Vagina (tissue), 2 donors: ENCODE measurements around the gene WDHD1. TPM values are rescaled to one million over a fixed set of nuclear protein-coding genes. Genes with fewer than 3 reads are reported as not detected.
A peak's percentile ranks its signal among the peaks of the same experiment; 100 is the strongest.

Experiments
- DNase-seq, 2 donors: peaks; one replicate each; pipeline ENCODE4 v3.0.0-alpha.2; 2017; ENCODE audit errors: extremely low spot score in 2 of 2
- H3K27ac ChIP-seq: fragments of 200-600 bp; sonication (generic); one replicate; pipeline ENCODE4 v1.5.1; 2019
- H3K27me3 ChIP-seq: fragments of 200-600 bp; sonication (generic); one replicate; pipeline ENCODE4 v1.5.1; 2019
- H3K36me3 ChIP-seq, 2 donors: fragments of 200-600 bp; sonication (generic); one replicate each; pipeline ENCODE4 v1.5.1; 2017 to 2019
- H3K4me1 ChIP-seq: fragments of 200-600 bp; sonication (generic); one replicate; pipeline ENCODE4 v1.5.1; 2019
- H3K4me3 ChIP-seq, 2 donors: fragments of 200-600 bp; sonication (generic); 1 replicate in 1 of 2; 2 replicates in 1 of 2; pipeline ENCODE4 v1.5.1; 2016 to 2019
- H3K9me3 ChIP-seq: fragments of 200-600 bp; sonication (generic); one replicate; pipeline ENCODE4 v1.5.1; 2019
- POLR2A ChIP-seq, 2 donors: fragments of 450-650 bp; IDR thresholded peaks; one replicate each; pipeline ENCODE4 v1.6.1; 2017; ENCODE audit warnings: antibody characterized with exemption in 2 of 2, mild to moderate bottlenecking in 2 of 2, moderate library complexity in 2 of 2
- POLR2AphosphoS5 ChIP-seq, 2 donors: sonication (generic); formaldehyde crosslinking; IDR thresholded peaks; one replicate each; pipeline ENCODE4 v1.9.0; 2017; ENCODE audit warnings: antibody characterized with exemption in 2 of 2, mild to moderate bottlenecking in 2 of 2, low read depth in 1 of 2; ENCODE audit not compliant: insufficient read depth in 1 of 2
- intact Hi-C: fragments of 100-400 bp; cut with DNase I; formaldehyde crosslinking; loops from one replicate; pipeline ENCODE4 v1.15.1; 2023
- total RNA-seq: library from RNA; depleted of rRNA; stranded (reverse); fragments of >200 nt; gene quantifications from one replicate; pipeline ENCODE4 v1.2.3, GENCODE V29; 2016
- TF ChIP-seq, protein P1 (sequence below), 3 experiments: fragments of 450-650 bp in 2 of 3; fragments of 200-600 bp in 1 of 3; sonication (generic) in 1 of 3; IDR thresholded peaks; one replicate each; pipeline ENCODE4 v1.5.1; 2017 to 2019; ENCODE audit warnings: antibody characterized with exemption in 3 of 3, mild to moderate bottlenecking in 2 of 3, moderate library complexity in 2 of 3

Gene WDHD1
- total RNA-seq, 1 donor from 2014 or later: 3.2 TPM

DNA sequence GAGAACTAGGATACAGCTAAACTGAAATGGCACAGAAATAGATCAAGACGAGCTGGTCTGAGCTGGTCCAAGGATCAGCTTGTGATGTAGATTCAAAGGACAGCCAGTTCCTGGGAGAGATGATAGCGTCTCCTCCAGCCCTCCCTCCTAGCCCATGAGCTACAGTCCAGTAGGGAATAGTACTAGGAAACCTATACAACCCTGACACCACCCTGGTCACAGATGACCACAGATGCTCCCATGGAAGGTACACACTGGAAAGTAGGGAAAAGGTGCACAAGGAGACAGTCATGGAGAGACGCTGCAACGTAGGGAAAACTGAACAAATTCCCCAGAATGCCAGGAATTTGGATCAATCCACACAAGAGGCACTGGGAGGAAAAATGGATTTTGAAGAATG lies 131.2 kb downstream of the WDHD1 start:
- no peak for DNase-seq
- TF ChIP-seq POLR2A (IDR thresholded peaks at IDR 0.05) (no peak), POLR2AphosphoS5 (IDR thresholded peaks at IDR 0.05; ENCODE audit: insufficient read depth in 1 of 2, low read depth in 1 of 2) (no peak)
- TF ChIP-seq, protein P1, sequence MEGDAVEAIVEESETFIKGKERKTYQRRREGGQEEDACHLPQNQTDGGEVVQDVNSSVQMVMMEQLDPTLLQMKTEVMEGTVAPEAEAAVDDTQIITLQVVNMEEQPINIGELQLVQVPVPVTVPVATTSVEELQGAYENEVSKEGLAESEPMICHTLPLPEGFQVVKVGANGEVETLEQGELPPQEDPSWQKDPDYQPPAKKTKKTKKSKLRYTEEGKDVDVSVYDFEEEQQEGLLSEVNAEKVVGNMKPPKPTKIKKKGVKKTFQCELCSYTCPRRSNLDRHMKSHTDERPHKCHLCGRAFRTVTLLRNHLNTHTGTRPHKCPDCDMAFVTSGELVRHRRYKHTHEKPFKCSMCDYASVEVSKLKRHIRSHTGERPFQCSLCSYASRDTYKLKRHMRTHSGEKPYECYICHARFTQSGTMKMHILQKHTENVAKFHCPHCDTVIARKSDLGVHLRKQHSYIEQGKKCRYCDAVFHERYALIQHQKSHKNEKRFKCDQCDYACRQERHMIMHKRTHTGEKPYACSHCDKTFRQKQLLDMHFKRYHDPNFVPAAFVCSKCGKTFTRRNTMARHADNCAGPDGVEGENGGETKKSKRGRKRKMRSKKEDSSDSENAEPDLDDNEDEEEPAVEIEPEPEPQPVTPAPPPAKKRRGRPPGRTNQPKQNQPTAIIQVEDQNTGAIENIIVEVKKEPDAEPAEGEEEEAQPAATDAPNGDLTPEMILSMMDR (IDR thresholded peaks at IDR 0.05): no peak
- intact Hi-C loops: no loop called here

DNA sequence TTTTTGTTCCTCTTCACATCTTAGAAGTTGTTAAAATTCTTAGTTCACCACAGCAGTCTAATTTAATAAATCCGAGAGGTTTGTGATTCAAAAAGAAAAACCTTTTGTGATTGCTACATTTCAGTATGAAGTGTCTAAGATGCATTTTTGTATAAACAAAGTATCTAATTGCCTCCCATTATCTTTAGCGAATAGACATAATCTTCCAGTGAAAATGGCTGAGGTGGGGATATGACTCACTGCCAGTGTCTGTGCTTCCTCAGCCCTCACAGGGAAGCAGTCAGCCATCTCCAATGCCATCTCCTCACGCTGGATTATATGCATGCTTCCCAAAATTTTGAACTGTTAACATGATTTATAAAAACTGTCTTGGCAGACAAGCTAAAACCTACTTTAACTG lies 131.9 kb downstream of the WDHD1 start:
- intact Hi-C loops: no loop called here
- no peaks in the 10 kb centered on the region for H3K4me1 ChIP-seq
- H3K9me3 ChIP-seq: no peaks in the 10 kb centered on the region
- DNase-seq: no peak
- TF ChIP-seq POLR2AphosphoS5 (IDR thresholded peaks at IDR 0.05; ENCODE audit: insufficient read depth in 1 of 2, low read depth in 1 of 2) (no peak), POLR2A (IDR thresholded peaks at IDR 0.05) (no peak)
- TF ChIP-seq, protein P1 (IDR thresholded peaks at IDR 0.05): no peak
- H3K27me3 ChIP-seq: no peaks in the 10 kb centered on the region
- H3K36me3 ChIP-seq: no peaks in the 10 kb centered on the region
- H3K4me3 ChIP-seq: no peak overlapping the region
- H3K27ac ChIP-seq: no peak overlapping the region

More for the DNA sequence above, 131.2 kb downstream of the WDHD1 start:
- Histone ChIP-seq H3K36me3 (no peaks in the 10 kb centered on the region), H3K27me3 (no peaks in the 10 kb centered on the region), H3K27ac (no peak overlapping the region), H3K4me3 (no peak overlapping the region), H3K9me3 (no peaks in the 10 kb centered on the region), H3K4me1 (no peaks in the 10 kb centered on the region)

DNA sequence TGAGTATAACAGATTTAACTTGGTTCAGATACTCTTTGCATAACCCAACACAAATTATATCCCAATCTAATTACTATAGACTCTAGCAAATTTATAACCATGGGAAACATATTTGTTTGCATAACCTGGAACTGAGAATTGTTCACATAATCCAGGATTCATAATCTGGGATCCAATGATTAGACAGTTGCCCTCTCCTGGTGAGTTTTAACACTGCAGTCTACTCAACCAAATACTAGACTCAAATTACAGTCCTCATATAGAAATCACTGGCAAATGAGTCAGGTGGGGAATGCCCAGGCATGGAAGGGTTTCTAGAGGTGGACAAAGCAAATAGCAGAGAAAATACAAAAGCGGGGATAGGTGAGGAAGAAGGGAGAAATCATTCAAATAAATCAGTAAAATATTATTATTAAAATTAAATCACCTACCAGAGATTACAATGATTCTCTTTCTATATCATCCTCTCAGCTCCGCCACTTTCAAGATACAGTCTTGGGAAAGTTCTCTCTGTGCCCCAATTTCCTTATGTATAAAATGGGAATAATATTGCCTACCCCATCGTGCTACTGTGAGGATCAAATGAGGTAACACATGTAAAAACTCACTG lies 133.6 kb downstream of the WDHD1 start:
- H3K27me3 ChIP-seq: no peaks in the 10 kb centered on the region
- TF ChIP-seq, protein P1 (IDR thresholded peaks at IDR 0.05): peak in 1 of 3 experiments; percentile 60
- TF ChIP-seq POLR2A (IDR thresholded peaks at IDR 0.05): no peak
- intact Hi-C loops: no loop called here
- H3K4me3 ChIP-seq: no peak overlapping the region
- no peaks in the 10 kb centered on the region for H3K9me3 ChIP-seq
- DNase-seq: no peak
- H3K27ac ChIP-seq: no peak overlapping the region
- no peaks in the 10 kb centered on the region for H3K36me3 ChIP-seq
- no peaks in the 10 kb centered on the region for H3K4me1 ChIP-seq

DNA sequence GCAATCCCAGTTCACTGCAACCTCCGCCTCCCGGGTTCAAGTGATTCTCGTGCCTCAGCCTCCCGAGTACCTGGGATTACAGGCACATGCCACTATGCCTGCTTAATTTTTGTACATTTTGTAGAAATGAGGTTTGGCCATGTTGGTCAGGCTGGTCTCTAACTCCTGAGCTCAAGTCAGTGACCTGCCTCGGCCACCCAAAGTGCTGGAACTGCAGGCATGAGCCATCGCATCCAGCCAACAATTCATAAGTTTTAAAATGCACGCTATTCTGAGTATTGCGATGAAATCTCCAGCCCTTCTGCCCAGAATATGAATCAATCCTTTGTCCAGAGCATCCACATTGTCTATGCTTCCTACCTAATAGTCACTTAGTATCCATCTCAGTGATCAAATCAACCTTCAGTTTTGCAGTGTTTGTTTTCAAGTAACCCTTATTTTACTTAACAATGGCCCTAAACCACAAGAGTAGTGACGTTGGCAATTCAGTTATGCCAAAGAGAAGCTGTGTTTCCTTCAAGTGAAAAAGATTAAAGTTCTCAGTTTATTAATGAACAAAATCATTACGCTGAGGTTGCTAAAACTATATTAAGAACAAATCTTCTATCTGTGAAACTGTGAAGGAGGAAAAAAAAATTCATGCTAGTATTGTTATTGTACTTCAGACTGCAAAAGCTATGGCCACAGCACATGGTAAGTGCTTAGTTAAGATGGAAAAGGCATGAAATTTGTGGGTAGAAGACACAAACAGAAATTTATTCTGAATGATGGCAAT lies 135.2 kb downstream of the WDHD1 start:
- H3K27me3 ChIP-seq: no peaks in the 10 kb centered on the region
- DNase-seq: no peak
- H3K27ac ChIP-seq: no peak overlapping the region
- H3K9me3 ChIP-seq: no peaks in the 10 kb centered on the region
- H3K36me3 ChIP-seq: no peaks in the 10 kb centered on the region
- no peak for TF ChIP-seq POLR2AphosphoS5 (IDR thresholded peaks at IDR 0.05; ENCODE audit: insufficient read depth in 1 of 2, low read depth in 1 of 2)
- TF ChIP-seq, protein P1 (IDR thresholded peaks at IDR 0.05): no peak
- TF ChIP-seq POLR2A (IDR thresholded peaks at IDR 0.05): no peak
- intact Hi-C loops: no loop called here
- no peaks in the 10 kb centered on the region for H3K4me1 ChIP-seq
- no peak overlapping the region for H3K4me3 ChIP-seq

DNA sequence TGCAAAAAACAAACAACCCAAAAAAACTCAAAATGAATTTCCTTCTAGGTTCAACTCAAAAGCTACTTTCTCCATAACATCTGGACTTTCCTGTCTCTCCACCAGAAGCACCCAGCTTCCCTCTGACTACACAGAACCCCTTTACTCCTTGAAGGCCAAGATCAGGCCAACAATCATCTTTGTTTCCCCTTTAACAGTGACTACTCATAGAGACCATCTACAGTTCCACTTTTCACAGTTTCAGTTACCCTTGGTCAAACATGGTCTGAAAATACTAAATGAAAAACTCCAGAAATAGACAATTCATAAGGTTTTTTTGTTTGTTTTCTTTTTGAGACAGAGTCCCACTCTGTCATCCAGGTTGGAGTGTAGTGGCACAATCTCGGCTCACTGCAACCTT lies 136.1 kb downstream of the WDHD1 start:
- Histone ChIP-seq H3K36me3 (no peaks in the 10 kb centered on the region), H3K4me1 (no peaks in the 10 kb centered on the region), H3K27ac (no peak overlapping the region), H3K9me3 (no peaks in the 10 kb centered on the region), H3K27me3 (no peaks in the 10 kb centered on the region), H3K4me3 (no peak overlapping the region)
- DNase-seq: no peak
- intact Hi-C loops: no loop called here
- TF ChIP-seq POLR2AphosphoS5 (IDR thresholded peaks at IDR 0.05; ENCODE audit: insufficient read depth in 1 of 2, low read depth in 1 of 2) (no peak), POLR2A (IDR thresholded peaks at IDR 0.05) (no peak)
- TF ChIP-seq, protein P1 (IDR thresholded peaks at IDR 0.05): no peak
